Measurements from ENCODE around the gene BMF.
"Not testable (repeated sequence)": the region's sequence is repeated elsewhere in the genome, so short reads cannot be mapped to it uniquely, and the experiment has no call there.

- TF ChIP-seq, protein P1, sequence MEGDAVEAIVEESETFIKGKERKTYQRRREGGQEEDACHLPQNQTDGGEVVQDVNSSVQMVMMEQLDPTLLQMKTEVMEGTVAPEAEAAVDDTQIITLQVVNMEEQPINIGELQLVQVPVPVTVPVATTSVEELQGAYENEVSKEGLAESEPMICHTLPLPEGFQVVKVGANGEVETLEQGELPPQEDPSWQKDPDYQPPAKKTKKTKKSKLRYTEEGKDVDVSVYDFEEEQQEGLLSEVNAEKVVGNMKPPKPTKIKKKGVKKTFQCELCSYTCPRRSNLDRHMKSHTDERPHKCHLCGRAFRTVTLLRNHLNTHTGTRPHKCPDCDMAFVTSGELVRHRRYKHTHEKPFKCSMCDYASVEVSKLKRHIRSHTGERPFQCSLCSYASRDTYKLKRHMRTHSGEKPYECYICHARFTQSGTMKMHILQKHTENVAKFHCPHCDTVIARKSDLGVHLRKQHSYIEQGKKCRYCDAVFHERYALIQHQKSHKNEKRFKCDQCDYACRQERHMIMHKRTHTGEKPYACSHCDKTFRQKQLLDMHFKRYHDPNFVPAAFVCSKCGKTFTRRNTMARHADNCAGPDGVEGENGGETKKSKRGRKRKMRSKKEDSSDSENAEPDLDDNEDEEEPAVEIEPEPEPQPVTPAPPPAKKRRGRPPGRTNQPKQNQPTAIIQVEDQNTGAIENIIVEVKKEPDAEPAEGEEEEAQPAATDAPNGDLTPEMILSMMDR (IDR thresholded peaks at IDR 0.05) = not testable (repeated sequence)
- not testable (repeated sequence) for TF ChIP-seq POLR2A (IDR thresholded peaks at IDR 0.05)
Measured at GRCh38 chr15:40115106-40115505, 6.4 kb upstream of the BMF start.
